Myocyte (in vitro differentiated cells): ENCODE data around the gene LINC00237. TPM values are rescaled to one million over a fixed set of nuclear protein-coding genes. Genes with fewer than 3 reads are reported as not detected.

Source experiments
- DNase-seq: peaks from one replicate; pipeline ENCODE4 v3.0.0-alpha.2; 2012; ENCODE audit warnings: low read depth
- total RNA-seq: library from RNA; depleted of rRNA; stranded (reverse); fragments of >200 nt; gene quantifications from 2 replicates; pipeline ENCODE4 v1.2.3, GENCODE V29; 2014

LINC00237 gene
- total RNA-seq, 1 donor from 2014 or later = not detected

GRCh38 chr20:21049305-21049828, 56.8 kb downstream of the LINC00237 start:
- DNase-seq = no peak

GRCh38 chr20:21048841-21049273, 57.3 kb downstream of the LINC00237 start:
- peak; percentile 33 for DNase-seq

GRCh38 chr20:21047981-21048380, 58.2 kb downstream of the LINC00237 start:
- DNase-seq = no peak

- no peak for DNase-seq
Observed at GRCh38 chr20:21046413-21047070, 59.6 kb downstream of the LINC00237 start.

Other genes with a start within 250 kb of the LINC00237 start
- 16.9 and 29.0 TPM in 2 replicates for gene KIZ, start 19.7 kb upstream of the LINC00237 start, total RNA-seq
- gene XRN2, start 197.0 kb upstream of the LINC00237 start, total RNA-seq = 87.0 and 91.1 TPM in 2 replicates